Central memory CD8-positive, alpha-beta T cell (primary cell): ENCODE data around the gene POPDC3.

ENCODE experiments used
- ATAC-seq: fragments of 150-1000 bp; cut with Tn5 transposase; replicated peaks from 2 replicates; pipeline ENCODE4 v1.10.0; 2022; ENCODE audit warnings: mild to moderate bottlenecking, moderate FRiP score, moderate number of reproducible peaks; ENCODE audit not compliant: poor library complexity, severe bottlenecking; ENCODE audit errors: extremely low read depth
- DNase-seq, 2 donors: peaks; one replicate each; pipeline ENCODE4 v3.0.0; 2021; ENCODE audit warnings: low spot score in 2 of 2
- H3K27ac Mint-ChIP-seq: one replicate; pipeline ENCODE4 v1.8.0; 2022; ENCODE audit warnings: low read depth, mild to moderate bottlenecking, moderate library complexity, mixed read lengths
- H3K27me3 Mint-ChIP-seq: one replicate; pipeline ENCODE4 v1.8.0; 2022; ENCODE audit warnings: mixed read lengths
- H3K36me3 Mint-ChIP-seq: one replicate; pipeline ENCODE4 v1.8.0; 2022; ENCODE audit warnings: mild to moderate bottlenecking, moderate library complexity, mixed read lengths; ENCODE audit not compliant: insufficient read depth
- H3K4me1 Mint-ChIP-seq: one replicate; pipeline ENCODE4 v1.8.0; 2022; ENCODE audit warnings: mixed read lengths
- H3K4me3 Mint-ChIP-seq: one replicate; pipeline ENCODE4 v1.8.0; 2022; ENCODE audit warnings: mild to moderate bottlenecking, moderate library complexity, mixed read lengths
- H3K9me3 Mint-ChIP-seq: one replicate; pipeline ENCODE4 v1.8.0; 2022; ENCODE audit warnings: mixed read lengths

POPDC3 gene

DNA sequence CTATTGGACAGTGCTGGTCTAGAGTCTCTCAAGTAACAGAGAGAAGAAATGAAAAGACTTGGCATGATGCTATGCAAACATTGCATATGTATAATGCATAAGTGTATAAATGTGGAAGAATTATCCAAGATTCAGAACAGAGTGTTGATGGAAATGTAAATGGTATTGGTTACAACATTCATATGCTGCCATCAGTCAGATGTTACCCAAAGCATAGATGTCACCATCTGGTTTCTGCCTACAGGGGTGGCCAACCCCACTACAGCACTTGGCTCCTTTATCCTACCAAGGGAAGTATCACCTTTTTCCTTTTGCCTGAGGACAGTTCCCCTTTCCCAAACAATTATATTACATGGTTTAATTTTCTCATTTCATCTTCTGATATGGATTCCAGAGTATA lies 11.9 kb downstream of the POPDC3 start:
- no peaks in the 10 kb centered on the region for H3K9me3 Mint-ChIP-seq
- peaks cover 59% of the 10 kb centered on the region for H3K27me3 Mint-ChIP-seq
- ATAC-seq: no peak
- H3K4me1 Mint-ChIP-seq: no peaks in the 10 kb centered on the region
- H3K4me3 Mint-ChIP-seq: no peak overlapping the region
- H3K27ac Mint-ChIP-seq: no peak overlapping the region
- DNase-seq: no peak
- H3K36me3 Mint-ChIP-seq: no peaks in the 10 kb centered on the region

DNA sequence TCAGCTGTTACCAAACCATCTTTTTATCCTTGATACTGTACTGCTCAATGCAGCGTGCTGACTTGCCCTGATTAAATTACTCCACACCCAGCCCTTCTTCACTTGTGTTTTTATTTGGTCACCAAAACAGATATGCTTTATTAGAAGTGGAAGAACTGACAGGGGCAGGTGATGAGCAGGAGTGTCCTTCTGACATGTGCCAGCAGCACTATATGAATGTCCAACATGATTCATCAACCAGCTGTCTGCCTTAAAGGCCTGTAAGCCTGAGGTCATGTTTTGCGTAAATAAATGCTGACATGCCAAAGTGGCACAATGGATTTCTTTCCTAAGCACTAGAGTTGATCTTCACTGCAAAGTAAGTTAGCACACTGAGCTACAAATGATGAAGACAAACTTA lies 15.4 kb downstream of the POPDC3 start:
- H3K27me3 Mint-ChIP-seq: peaks cover 57% of the 10 kb centered on the region
- H3K4me3 Mint-ChIP-seq: no peak overlapping the region
- H3K4me1 Mint-ChIP-seq: no peaks in the 10 kb centered on the region
- DNase-seq (no peak), ATAC-seq (no peak)
- H3K36me3 Mint-ChIP-seq: no peaks in the 10 kb centered on the region
- no peaks in the 10 kb centered on the region for H3K9me3 Mint-ChIP-seq
- no peak overlapping the region for H3K27ac Mint-ChIP-seq

DNA sequence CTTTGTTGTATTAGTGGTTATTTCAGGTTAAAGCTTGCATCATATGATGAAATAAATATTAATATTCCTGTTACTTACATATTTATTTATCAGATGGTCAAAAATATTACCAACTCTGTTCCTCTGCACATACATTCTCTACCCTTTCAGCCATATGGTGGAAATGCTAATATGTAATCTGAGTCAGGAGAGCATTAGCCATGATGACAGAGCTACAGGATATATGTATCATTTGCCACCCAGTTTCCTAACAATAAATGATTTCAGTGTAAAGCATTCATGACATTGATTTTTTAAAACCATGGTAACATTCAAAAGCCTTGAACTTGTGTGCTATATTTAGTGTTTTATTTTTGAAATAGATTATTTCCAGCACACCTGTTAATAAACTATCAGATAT lies 16.6 kb downstream of the POPDC3 start:
- Mint-ChIP-seq H3K4me1 (no peaks in the 10 kb centered on the region), H3K27ac (no peak overlapping the region), H3K9me3 (no peaks in the 10 kb centered on the region), H3K4me3 (no peak overlapping the region), H3K36me3 (no peaks in the 10 kb centered on the region), H3K27me3 (peaks cover 48% of the 10 kb centered on the region)
- no peak for DNase-seq
- ATAC-seq: no peak

DNA sequence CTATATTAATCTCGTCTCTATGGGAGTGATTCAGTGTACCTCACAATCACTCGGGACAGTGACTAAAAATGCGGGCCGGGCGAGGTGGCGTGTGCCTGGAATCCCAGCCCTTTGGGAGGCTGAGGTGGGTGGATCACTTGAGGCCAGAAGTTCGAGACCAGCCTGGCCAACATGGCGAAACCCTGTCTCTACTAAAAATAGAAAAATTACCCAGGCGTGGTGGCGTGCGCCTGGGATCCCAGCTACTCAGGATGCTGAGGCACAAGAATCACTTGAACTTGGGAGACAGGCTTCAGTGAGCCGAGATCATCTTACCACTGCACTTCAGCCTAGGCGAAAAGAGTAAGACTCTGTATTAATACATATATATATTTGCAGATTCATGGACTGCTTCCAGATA lies 17.4 kb downstream of the POPDC3 start:
- Mint-ChIP-seq H3K36me3 (no peaks in the 10 kb centered on the region), H3K4me3 (no peak overlapping the region), H3K27ac (no peak overlapping the region), H3K27me3 (peaks cover 40% of the 10 kb centered on the region), H3K9me3 (no peaks in the 10 kb centered on the region), H3K4me1 (no peaks in the 10 kb centered on the region)
- ATAC-seq: no peak
- no peak for DNase-seq

DNA sequence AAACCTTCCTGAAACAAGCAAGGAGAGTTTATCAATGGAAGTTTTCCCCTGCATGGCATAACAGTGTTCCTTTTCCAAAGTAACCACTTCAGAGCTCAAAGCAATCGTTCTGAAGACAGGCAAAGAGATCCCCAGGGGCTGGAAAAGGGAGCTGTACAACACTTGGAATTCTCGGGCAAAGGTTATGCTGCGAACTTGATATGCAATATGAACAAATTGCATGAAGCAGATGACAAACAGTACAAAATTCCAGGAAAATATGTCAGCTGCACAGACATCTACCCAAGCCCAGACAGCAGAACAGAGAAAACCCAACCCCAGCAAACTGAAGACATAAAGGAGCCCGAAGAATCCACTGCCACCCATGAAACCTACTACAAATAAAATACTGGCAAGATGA lies 18.4 kb downstream of the POPDC3 start:
- no peak overlapping the region for H3K4me3 Mint-ChIP-seq

DNA sequence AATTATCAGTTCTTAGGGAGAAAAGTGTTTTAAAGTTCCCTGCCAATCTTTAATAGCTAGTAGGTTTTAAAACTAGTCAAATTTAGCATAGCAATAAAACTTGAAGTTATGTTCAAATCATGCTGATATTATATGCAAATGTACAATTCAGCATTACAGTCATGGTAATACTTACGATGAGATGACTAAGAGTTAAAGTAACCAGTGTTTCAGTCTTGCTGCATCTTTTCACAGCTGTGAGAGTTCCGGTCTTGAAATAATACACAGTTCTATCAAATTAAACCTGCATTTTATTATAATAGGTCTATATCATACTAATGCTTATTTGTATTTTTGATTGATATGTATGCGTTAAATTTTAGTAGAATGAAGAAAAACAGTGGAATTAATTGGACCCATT lies 26.1 kb downstream of the POPDC3 start:
- H3K36me3 Mint-ChIP-seq: no peaks in the 10 kb centered on the region
- DNase-seq: no peak
- no peaks in the 10 kb centered on the region for H3K27me3 Mint-ChIP-seq
- H3K27ac Mint-ChIP-seq: no peak overlapping the region
- H3K4me1 Mint-ChIP-seq: no peaks in the 10 kb centered on the region
- H3K9me3 Mint-ChIP-seq: no peaks in the 10 kb centered on the region
- H3K4me3 Mint-ChIP-seq: no peak overlapping the region
- no peak for ATAC-seq

More for the DNA sequence above, 18.4 kb downstream of the POPDC3 start:
- H3K27me3 Mint-ChIP-seq: peaks cover 30% of the 10 kb centered on the region
- H3K36me3 Mint-ChIP-seq: no peaks in the 10 kb centered on the region
- H3K4me1 Mint-ChIP-seq: no peaks in the 10 kb centered on the region
- no peak overlapping the region for H3K27ac Mint-ChIP-seq
- no peaks in the 10 kb centered on the region for H3K9me3 Mint-ChIP-seq
- no peak for DNase-seq
- ATAC-seq: no peak

DNA sequence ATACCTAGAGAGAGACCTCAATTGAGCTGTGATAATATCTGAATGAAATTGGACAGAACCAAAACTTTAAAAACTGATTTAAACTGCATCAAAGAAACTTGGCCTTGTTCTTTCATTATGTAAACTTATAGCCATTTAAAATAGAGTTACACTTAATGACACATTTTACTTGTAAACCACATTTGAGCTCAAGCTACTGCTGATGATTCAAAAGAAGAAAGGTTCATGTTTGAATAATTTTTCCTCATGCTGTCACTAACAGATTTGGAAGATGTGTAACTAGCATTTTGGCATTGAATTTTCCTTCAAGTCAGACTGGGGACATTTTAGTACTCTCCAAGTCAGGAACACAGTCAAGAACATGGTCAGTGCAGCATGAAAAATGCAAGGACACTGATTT lies 26.9 kb downstream of the POPDC3 start:
- no peak overlapping the region for H3K27ac Mint-ChIP-seq
- no peak for ATAC-seq

DNA sequence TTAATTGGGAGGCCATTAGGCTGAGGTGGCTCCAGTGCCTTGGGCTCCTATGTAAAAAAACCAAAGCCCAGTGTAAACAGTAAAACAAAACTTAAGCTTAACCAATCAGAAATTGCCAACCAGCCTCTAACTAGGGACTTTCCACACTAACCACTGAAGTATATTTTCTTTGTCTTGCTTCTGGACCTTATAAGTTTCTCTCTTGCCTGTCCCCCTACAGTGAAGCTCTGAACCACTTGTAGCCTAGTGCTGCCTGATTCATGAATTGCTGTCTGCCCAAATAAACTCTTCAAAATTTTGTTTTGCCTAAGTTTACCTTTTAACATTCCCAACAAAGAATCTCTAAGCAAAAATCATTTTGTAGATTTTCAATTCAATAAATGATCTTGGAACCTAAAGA lies 28.2 kb downstream of the POPDC3 start:
- Mint-ChIP-seq H3K36me3 (no peaks in the 10 kb centered on the region), H3K27ac (no peak overlapping the region), H3K27me3 (no peaks in the 10 kb centered on the region), H3K4me3 (no peak overlapping the region), H3K9me3 (no peaks in the 10 kb centered on the region), H3K4me1 (no peaks in the 10 kb centered on the region)
- no peak for DNase-seq
- no peak for ATAC-seq

More for the DNA sequence above, 26.9 kb downstream of the POPDC3 start:
- no peak for DNase-seq
- H3K36me3 Mint-ChIP-seq: no peaks in the 10 kb centered on the region
- H3K9me3 Mint-ChIP-seq: no peaks in the 10 kb centered on the region
- no peaks in the 10 kb centered on the region for H3K4me1 Mint-ChIP-seq
- no peak overlapping the region for H3K4me3 Mint-ChIP-seq
- H3K27me3 Mint-ChIP-seq: no peaks in the 10 kb centered on the region

DNA sequence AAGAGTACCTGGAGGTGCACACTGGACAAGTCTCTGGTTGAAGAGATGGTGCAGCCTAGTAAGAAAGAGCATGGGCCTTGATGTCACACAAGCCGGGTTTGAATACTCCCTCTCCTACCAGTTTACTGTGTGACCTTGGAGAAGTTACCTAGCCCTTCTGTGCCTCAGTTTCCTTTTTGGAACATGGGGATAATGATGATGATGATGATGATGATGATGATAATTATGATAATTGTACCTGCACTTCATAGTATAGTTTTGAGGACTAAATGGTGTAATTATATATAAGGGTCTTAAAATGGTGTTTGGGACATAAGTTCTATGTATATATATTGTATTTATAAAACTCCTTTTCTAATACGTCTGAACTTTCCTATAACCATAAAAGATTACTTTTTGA lies 41.7 kb downstream of the POPDC3 start:
- ATAC-seq (no peak), DNase-seq (no peak)
- Mint-ChIP-seq H3K9me3 (no peaks in the 10 kb centered on the region), H3K4me1 (peaks cover 6% of the 10 kb centered on the region), H3K36me3 (no peaks in the 10 kb centered on the region), H3K27ac (no peak overlapping the region), H3K4me3 (peak overlapping the region; percentile 10), H3K27me3 (peaks cover 78% of the 10 kb centered on the region)

DNA sequence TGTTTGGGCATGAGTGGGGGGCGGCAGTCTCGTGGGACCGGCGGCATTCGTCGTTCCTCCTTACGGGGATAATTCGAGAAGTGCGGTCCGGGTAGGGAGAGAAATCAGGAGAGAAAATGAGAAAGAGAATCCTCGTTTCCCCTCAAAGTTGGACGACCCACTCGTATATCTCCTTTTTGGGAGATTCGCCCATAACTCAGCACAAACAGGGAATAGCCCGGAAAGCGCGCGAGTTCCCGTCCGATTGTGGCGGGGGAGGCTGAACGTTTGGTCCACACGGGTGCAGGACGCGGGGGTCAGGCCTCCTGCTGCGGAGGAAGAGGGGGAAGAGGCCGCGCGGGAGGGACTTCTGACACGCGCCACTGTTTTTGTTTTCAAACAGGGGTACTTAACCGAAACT lies 42.4 kb downstream of the POPDC3 start:
- Mint-ChIP-seq H3K27ac (no peak overlapping the region), H3K27me3 (peaks cover 75% of the 10 kb centered on the region), H3K9me3 (no peaks in the 10 kb centered on the region), H3K4me3 (peak overlapping the region; percentile 57), H3K36me3 (no peaks in the 10 kb centered on the region), H3K4me1 (peaks cover 6% of the 10 kb centered on the region)
- ATAC-seq: no peak
- DNase-seq: no peak

DNA sequence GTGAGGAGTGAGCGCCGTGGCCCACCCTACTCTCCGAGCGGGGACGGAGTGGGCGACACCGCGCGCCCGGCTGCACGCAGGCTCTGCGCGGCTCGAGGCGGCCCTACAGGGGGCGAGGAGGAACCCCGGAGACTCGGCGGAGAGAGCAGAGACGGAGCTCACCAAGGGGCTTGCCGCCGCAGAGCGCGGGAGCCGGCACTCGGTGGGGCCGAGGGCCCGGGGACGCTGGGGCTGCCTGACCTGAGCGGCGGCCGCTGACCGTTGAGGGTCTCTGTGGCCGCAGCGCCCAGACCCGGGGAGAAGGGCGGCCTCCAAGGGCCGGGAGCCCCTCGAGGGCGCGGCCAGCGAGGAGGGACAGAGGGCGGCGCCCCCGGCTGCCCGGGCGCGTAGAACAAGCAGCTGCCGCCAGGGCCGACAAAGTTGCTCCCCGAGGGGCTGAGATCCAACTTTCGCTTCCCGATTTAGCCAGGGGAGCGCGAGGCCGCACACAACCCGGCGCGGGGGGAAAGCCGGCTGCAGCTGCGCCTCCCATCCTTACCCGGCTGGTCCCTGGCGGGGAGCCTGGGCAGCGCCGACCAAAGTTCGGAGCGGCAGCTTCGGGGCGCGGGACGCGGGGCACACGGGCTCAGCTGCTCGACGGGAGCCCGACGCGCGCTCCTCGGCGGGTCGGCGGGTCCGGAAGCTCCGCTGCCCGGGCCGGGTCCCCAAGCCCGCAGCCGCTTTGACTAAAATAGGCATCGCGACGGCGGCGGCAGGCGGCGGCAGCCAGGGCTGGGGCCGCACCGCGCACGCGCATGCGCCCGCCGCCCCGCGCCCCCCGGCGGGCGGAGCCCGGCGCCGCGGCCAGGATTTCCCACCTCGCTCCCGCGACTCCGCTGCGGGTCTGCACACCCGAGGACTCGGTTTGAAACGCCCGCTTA lies 43.1 kb downstream of the POPDC3 start:
- Mint-ChIP-seq H3K4me1 (peaks cover 6% of the 10 kb centered on the region), H3K4me3 (peak overlapping the region; percentile 66), H3K27ac (no peak overlapping the region), H3K27me3 (peaks cover 75% of the 10 kb centered on the region), H3K36me3 (no peaks in the 10 kb centered on the region), H3K9me3 (no peaks in the 10 kb centered on the region)
- no peak for DNase-seq
- ATAC-seq: peak; percentile 52

DNA sequence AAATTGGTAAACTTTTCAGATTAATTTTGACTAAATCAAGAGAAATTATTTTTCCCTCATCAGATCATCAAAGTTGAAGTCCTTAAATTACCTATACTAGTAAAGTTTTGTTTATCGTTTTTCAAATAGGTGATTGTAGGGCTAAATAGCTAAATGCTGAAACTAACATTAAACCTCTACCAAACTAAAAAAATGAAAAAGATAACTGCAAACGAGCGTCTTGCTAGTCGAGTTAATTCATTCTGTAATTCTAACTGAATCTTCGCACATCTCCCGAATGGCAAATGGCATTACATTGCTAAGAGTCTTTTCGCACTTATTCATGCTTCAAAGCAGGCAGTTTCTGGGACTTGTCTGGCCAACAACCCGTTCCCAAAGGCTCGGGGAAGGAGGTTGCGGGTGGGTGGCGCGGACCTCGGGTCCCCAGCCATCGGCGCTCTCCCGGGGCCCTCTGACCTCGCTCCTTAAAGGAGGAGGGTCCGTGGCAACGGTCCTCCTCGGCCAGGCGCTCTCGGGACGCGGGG lies 43.8 kb downstream of the POPDC3 start:
- Mint-ChIP-seq H3K9me3 (no peaks in the 10 kb centered on the region), H3K27me3 (peaks cover 71% of the 10 kb centered on the region), H3K36me3 (no peaks in the 10 kb centered on the region), H3K4me3 (peak overlapping the region; percentile 66), H3K27ac (no peak overlapping the region), H3K4me1 (peaks cover 6% of the 10 kb centered on the region)
- no peak for DNase-seq
- no peak for ATAC-seq

DNA sequence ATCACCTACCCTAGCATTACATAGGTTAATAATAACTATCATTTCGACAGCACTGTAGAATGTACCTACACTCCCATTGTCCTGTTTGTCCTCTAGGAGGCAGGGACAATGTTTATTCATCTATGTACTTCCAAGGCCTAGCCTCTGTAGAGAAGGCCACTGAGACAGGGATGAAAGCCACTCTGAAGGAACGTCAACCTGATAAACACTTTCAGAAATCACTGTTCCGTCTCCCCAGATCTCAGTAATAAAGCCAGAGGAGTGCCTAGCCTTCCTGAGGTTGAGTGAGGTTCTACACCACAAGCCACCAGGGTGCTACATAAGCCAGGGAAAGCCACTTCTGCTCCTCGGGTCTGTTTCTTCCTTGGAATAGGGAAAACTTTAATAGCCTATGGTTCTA lies 44.8 kb downstream of the POPDC3 start:
- Mint-ChIP-seq H3K9me3 (no peaks in the 10 kb centered on the region), H3K4me1 (peaks cover 6% of the 10 kb centered on the region), H3K4me3 (no peak overlapping the region), H3K27me3 (peaks cover 63% of the 10 kb centered on the region), H3K27ac (no peak overlapping the region), H3K36me3 (no peaks in the 10 kb centered on the region)
- ATAC-seq (no peak), DNase-seq (no peak)
